Cardiac fibroblast (primary cell): ENCODE data around the gene E2F6.

ENCODE experiments used
- DNase-seq, 2 donors: peaks; one replicate each; pipeline versions ENCODE4 v3.0.0 to v3.0.0-alpha.2; 2010; ENCODE audit warnings: low read depth in 2 of 2
- H3K4me3 ChIP-seq, 2 donors: replicated peaks in 1 of 2; 1 replicate in 1 of 2; 2 replicates in 1 of 2; pipeline ENCODE4 v1.5.1; 2011; ENCODE audit warnings: low read depth in 2 of 2, low read length in 2 of 2, mild to moderate bottlenecking in 2 of 2, moderate library complexity in 1 of 2
- TF ChIP-seq, protein P1 (sequence below): IDR thresholded peaks from one replicate; pipeline ENCODE4 v1.5.1; 2011; ENCODE audit warnings: low read depth, mild to moderate bottlenecking, low read length, inconsistent platforms

E2F6 gene

DNA sequence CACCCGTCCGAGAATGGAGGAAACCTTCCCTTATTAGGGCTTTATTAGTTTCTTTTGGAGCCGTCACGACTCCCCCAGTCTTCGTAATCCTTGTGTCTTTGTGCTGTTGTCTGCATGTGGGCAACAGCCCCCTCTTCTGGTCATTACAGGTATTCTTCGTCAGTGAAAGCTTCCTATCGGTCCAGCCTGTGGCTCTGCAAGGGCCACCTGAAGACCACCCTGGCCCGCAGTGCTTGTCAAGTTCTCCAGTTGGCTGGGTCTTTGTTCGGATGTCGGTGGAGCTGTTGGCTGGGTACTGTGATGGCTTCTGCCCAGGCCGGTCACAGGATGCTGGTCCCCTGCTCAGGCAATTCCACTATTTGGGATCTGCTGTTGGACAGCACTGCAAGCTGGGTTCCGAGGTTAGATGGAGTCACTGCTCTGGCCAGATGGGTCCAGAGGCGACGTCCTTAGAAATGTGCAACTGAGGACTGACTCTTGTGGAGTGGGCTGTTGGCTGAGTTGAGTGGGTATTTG, 19.2 kb downstream of the E2F6 start:
- TF ChIP-seq, protein P1, sequence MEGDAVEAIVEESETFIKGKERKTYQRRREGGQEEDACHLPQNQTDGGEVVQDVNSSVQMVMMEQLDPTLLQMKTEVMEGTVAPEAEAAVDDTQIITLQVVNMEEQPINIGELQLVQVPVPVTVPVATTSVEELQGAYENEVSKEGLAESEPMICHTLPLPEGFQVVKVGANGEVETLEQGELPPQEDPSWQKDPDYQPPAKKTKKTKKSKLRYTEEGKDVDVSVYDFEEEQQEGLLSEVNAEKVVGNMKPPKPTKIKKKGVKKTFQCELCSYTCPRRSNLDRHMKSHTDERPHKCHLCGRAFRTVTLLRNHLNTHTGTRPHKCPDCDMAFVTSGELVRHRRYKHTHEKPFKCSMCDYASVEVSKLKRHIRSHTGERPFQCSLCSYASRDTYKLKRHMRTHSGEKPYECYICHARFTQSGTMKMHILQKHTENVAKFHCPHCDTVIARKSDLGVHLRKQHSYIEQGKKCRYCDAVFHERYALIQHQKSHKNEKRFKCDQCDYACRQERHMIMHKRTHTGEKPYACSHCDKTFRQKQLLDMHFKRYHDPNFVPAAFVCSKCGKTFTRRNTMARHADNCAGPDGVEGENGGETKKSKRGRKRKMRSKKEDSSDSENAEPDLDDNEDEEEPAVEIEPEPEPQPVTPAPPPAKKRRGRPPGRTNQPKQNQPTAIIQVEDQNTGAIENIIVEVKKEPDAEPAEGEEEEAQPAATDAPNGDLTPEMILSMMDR = peak; percentile 79
- H3K4me3 ChIP-seq = no peak overlapping the region
- peak; percentile 80 to 83 for DNase-seq

DNA sequence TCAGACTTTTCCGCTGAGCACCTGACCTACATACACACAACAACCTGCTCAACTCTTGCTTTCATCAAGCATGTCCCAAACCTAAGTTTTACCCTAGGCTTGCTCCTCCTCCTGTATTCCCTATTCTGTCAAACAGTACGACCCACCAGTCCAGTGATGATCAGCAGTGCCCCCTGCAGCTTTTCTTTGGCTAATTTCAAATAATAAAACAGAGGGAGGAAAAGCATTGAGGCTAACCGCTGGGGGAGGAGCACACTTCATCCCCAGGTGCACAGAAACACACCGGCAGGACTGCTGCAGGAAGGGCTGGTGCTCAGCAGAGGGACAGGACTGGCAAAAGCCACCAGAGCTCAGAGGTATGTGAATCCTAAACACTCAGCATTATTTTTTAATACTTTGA, 21.2 kb downstream of the E2F6 start:
- DNase-seq = no peak
- TF ChIP-seq, protein P1 = no peak
- no peak overlapping the region for H3K4me3 ChIP-seq

DNA sequence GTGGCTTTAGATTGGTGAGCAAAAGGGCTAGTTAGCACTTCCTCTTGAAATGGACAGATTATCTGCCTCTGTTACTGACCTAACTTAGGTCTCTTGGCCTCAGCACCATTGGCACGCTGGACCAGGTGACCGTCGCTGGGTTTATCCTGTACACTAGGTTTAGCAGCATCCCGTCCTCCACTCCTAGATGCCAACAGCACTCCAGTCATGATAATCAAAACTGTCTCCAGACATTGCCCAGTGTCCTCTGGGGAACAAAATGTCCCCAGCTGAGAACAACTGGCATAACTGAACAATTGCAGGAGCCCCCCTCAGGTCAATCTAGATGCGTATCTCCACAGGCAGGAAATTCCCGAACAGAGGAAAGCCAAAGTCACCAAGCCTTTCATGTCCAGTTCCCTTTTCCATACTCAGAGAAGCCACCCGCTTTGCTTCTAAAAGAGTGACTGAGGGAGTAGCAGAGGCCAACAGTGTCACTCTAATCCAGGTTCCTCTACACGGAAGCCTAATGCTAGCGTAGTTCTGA, 27.3 kb downstream of the E2F6 start:
- no peak overlapping the region for H3K4me3 ChIP-seq
- no peak for DNase-seq
- TF ChIP-seq, protein P1 = no peak

DNA sequence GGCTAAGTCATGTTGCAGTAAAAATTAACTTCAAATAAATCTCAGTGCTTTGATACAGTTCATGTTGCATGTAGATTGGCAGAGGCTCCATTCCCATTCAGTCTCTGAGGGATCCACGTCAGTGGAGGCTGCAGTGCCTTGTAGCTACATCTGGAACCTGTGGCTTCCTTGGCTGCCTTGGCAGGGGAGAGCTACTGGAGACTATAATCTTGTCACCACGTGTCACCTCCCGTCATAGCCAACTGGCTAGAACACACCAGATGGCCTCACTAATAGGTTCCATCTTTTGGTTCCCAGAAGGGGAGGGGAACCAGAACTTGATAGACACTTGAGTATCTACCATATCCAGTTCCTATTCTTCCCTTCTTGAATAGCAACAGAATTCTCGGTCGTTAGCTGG, 28.4 kb downstream of the E2F6 start:
- no peak overlapping the region for H3K4me3 ChIP-seq
- DNase-seq = no peak
- TF ChIP-seq, protein P1 = no peak

DNA sequence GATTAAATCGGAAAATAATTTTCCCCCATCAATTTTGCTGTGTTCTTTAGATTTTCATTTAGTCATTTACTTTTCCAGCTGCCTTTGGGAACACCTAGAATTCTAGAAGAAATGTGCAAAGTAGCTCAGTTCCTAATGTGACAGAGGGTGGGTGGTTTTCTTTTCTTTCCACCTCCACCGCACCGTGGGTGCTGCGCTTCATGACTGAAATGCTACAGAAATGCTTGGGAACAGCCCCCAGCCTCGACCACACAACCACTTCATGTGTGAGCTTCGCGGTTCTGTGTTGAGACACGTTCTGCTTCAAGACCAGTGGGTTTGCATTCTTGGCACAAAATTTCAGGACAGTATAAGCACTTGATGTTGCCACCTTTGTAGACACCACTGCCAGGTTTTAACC, 30.9 kb downstream of the E2F6 start:
- no peak overlapping the region for H3K4me3 ChIP-seq
- TF ChIP-seq, protein P1 = no peak
- no peak for DNase-seq

DNA sequence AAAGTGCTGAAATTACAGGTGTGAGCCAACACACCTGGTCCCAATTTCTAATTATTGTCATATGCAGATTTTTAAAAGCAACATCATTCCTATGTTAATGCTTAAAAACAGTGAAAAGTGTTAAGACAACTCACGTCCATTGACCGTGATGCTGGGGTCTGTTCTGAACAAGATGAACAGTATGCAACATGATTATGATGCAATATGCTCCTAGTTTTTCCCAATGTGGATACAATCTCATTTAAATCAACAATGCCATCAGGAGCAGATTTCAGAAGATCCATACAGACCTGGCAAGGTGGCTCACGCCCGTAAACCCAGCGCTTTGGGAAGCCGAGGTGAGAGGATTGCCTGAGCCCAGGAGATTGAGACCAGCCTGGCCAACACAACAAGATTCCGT, 31.5 kb downstream of the E2F6 start:
- no peak for DNase-seq
- TF ChIP-seq, protein P1 = no peak

DNA sequence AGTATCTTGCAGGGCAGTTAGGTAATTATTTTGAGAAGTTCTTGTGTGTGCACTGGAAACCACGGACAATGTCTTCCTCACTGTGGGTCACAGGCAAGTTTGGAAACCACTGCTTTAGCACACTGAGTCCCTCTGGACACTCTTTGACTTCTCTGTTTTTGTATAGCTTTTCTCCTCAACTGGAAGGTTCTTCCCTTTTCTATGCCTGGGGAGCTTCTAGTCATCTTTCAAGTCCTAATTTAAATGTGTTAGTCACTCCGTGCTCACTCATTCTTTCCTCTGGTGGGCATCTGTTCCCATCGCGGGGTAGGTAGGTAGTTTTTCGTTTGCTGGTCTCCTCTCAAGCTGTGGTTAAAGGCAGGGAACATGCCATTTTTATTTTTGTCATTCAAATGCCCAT, 32.1 kb downstream of the E2F6 start:
- H3K4me3 ChIP-seq = no peak overlapping the region
- no peak for DNase-seq
- TF ChIP-seq, protein P1 = no peak

More for the DNA sequence above, 31.5 kb downstream of the E2F6 start:
- no peak overlapping the region for H3K4me3 ChIP-seq
